ENCODE measurements around the gene HMCN1. TPM values are rescaled to one million over a fixed set of nuclear protein-coding genes. Genes with fewer than 3 reads are reported as not detected.

Gene HMCN1
- polyA plus RNA-seq, 1 donor from 2014 or later, result 0.66 TPM

DNA sequence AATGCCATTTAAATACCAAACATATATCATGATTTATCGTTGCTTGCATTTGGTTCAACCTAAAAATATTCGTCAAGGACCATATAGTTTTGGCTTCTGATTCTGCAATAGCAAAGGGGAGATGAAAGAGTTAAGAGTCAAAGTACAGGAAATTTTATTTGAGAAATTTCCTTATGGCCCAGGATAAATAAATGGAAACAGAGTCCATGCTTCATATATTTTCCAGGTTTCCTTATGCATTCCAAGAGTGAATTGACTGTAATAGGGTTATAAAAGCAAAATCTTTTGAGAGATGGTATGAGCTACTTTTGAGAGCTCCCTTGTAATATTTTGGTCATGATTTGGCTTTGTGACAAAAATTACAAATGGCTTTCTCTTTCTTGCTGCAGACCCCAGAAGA lies 140.1 kb downstream of the HMCN1 start:
- Histone ChIP-seq H3K9me3 (ENCODE audit: low read length) (no peaks in the 10 kb centered on the region), H4K20me1 (ENCODE audit: insufficient read depth) (no peaks in the 10 kb centered on the region), H3K27me3 (ENCODE audit: insufficient read depth, low read depth, low read length) (no peaks in the 10 kb centered on the region), H3F3A (ENCODE audit: insufficient read depth, low read length, poor library complexity, severe bottlenecking) (no peaks in the 10 kb centered on the region), H3K27ac (ENCODE audit: low read length) (no peak overlapping the region), H3K9me2 (ENCODE audit: insufficient read depth, low read length) (no peaks in the 10 kb centered on the region), H3K4me2 (ENCODE audit: low read length) (no peak overlapping the region), H3K9ac (ENCODE audit: low read length) (no peak overlapping the region), H3K36me3 (ENCODE audit: insufficient read depth, low read length) (no peaks in the 10 kb centered on the region), H3K4me3 (ENCODE audit: low read length) (no peak overlapping the region), H3K79me2 (replicated peaks; ENCODE audit: insufficient read depth, low read length) (no peaks in the 10 kb centered on the region), H2AFZ (ENCODE audit: low read depth, low read length) (no peak overlapping the region)
- TF ChIP-seq MXI1 (conservative IDR thresholded peaks at IDR 0.05; ENCODE audit: poor library complexity, severe bottlenecking), result no peak
- TF ChIP-seq, protein P1, sequence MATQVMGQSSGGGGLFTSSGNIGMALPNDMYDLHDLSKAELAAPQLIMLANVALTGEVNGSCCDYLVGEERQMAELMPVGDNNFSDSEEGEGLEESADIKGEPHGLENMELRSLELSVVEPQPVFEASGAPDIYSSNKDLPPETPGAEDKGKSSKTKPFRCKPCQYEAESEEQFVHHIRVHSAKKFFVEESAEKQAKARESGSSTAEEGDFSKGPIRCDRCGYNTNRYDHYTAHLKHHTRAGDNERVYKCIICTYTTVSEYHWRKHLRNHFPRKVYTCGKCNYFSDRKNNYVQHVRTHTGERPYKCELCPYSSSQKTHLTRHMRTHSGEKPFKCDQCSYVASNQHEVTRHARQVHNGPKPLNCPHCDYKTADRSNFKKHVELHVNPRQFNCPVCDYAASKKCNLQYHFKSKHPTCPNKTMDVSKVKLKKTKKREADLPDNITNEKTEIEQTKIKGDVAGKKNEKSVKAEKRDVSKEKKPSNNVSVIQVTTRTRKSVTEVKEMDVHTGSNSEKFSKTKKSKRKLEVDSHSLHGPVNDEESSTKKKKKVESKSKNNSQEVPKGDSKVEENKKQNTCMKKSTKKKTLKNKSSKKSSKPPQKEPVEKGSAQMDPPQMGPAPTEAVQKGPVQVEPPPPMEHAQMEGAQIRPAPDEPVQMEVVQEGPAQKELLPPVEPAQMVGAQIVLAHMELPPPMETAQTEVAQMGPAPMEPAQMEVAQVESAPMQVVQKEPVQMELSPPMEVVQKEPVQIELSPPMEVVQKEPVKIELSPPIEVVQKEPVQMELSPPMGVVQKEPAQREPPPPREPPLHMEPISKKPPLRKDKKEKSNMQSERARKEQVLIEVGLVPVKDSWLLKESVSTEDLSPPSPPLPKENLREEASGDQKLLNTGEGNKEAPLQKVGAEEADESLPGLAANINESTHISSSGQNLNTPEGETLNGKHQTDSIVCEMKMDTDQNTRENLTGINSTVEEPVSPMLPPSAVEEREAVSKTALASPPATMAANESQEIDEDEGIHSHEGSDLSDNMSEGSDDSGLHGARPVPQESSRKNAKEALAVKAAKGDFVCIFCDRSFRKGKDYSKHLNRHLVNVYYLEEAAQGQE (IDR thresholded peaks at IDR 0.05; ENCODE audit: borderline replicate concordance), result no peak
- TF ChIP-seq POLR2AphosphoS5 (IDR thresholded peaks at IDR 0.05), result no peak
- TF ChIP-seq EZH2 (IDR thresholded peaks at IDR 0.05; ENCODE audit: borderline replicate concordance, insufficient read depth, low read length, poor library complexity, severe bottlenecking), result no peak

DNA sequence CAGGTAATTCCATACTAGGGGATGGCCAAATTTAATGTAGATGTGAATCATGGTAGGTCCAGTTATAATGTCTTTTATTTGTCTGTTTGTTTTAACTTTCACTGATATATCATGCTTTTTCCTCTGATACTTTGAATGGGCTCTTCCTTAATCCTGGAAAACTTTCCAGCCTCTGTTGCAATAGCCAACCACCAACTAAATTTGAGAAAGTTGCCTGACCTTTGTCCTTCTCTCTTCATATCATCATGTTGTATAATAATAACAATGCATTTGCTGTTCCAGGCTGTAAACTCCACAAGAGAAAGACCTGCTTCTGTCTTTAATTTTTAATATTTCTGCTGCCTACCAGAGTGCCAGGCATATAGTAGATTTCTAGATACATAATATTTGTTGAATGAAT lies 146.1 kb downstream of the HMCN1 start:
- Histone ChIP-seq H3K4me2 (ENCODE audit: low read length) (no peak overlapping the region), H3K4me3 (ENCODE audit: low read length) (no peak overlapping the region), H3F3A (ENCODE audit: insufficient read depth, low read length, poor library complexity, severe bottlenecking) (no peaks in the 10 kb centered on the region), H3K9ac (ENCODE audit: low read length) (no peak overlapping the region), H3K79me2 (replicated peaks; ENCODE audit: insufficient read depth, low read length) (no peaks in the 10 kb centered on the region), H3K36me3 (ENCODE audit: insufficient read depth, low read length) (no peaks in the 10 kb centered on the region), H3K9me3 (ENCODE audit: low read length) (no peaks in the 10 kb centered on the region), H3K27me3 (ENCODE audit: insufficient read depth, low read depth, low read length) (no peaks in the 10 kb centered on the region), H4K20me1 (ENCODE audit: insufficient read depth) (no peaks in the 10 kb centered on the region), H3K9me2 (ENCODE audit: insufficient read depth, low read length) (no peaks in the 10 kb centered on the region), H2AFZ (ENCODE audit: low read depth, low read length) (no peak overlapping the region), H3K27ac (ENCODE audit: low read length) (no peak overlapping the region)
- TF ChIP-seq, protein P1 (IDR thresholded peaks at IDR 0.05; ENCODE audit: borderline replicate concordance), result no peak
- TF ChIP-seq POLR2AphosphoS5 (IDR thresholded peaks at IDR 0.05) (no peak), RAD21 (conservative IDR thresholded peaks at IDR 0.05) (no peak), SMC3 (conservative IDR thresholded peaks at IDR 0.05; ENCODE audit: poor library complexity) (no peak), MXI1 (conservative IDR thresholded peaks at IDR 0.05; ENCODE audit: poor library complexity, severe bottlenecking) (no peak), EP300 (conservative IDR thresholded peaks at IDR 0.05; ENCODE audit: poor library complexity, severe bottlenecking) (no peak), EZH2 (IDR thresholded peaks at IDR 0.05; ENCODE audit: borderline replicate concordance, insufficient read depth, low read length, poor library complexity, severe bottlenecking) (no peak), TAF1 (IDR thresholded peaks at IDR 0.05; ENCODE audit: low read depth) (no peak)
- TF ChIP-seq, protein P2, sequence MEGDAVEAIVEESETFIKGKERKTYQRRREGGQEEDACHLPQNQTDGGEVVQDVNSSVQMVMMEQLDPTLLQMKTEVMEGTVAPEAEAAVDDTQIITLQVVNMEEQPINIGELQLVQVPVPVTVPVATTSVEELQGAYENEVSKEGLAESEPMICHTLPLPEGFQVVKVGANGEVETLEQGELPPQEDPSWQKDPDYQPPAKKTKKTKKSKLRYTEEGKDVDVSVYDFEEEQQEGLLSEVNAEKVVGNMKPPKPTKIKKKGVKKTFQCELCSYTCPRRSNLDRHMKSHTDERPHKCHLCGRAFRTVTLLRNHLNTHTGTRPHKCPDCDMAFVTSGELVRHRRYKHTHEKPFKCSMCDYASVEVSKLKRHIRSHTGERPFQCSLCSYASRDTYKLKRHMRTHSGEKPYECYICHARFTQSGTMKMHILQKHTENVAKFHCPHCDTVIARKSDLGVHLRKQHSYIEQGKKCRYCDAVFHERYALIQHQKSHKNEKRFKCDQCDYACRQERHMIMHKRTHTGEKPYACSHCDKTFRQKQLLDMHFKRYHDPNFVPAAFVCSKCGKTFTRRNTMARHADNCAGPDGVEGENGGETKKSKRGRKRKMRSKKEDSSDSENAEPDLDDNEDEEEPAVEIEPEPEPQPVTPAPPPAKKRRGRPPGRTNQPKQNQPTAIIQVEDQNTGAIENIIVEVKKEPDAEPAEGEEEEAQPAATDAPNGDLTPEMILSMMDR (IDR thresholded peaks at IDR 0.05; ENCODE audit: poor library complexity, severe bottlenecking), result no peak
